Umbilical cord (tissue), 2 donors: ENCODE results near the gene TMSB4X. TPM values are rescaled to one million over a fixed set of nuclear protein-coding genes. Genes with fewer than 3 reads are reported as not detected.

Experiments used
- DNase-seq: peaks from one replicate; pipeline ENCODE4 v3.0.0-alpha.2; 2015; ENCODE audit warnings: low spot score
- total RNA-seq: library from RNA; depleted of rRNA; stranded (reverse); fragments of >200 nt; gene quantifications from one replicate; pipeline ENCODE4 v1.2.3, GENCODE V29; 2014; ENCODE audit warnings: low replicate concordance; ENCODE audit not compliant: insufficient read depth

Gene TMSB4X
- total RNA-seq, 1 donor from 2014 or later: 2,770 TPM

DNA sequence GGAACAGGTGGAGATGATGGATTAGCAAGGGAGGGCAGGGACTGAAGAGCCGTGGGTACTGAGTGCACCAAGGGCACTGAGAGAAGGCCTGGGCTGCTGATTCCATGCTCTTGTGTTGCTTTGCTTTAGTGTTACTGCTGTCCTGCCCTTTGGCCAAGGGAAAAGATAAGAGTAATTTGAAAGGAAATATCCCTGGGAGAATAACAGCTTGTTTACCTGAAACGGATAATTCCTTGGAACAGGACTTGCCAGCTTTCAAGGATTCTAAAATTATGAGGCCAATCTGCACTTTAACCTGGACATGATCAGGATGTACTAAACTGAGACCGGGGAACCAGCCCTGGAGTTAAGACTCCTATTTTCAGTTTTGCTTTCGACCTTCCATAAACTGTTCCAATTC is 49.1 kb downstream of the TMSB4X start:
- no peak for DNase-seq

DNA sequence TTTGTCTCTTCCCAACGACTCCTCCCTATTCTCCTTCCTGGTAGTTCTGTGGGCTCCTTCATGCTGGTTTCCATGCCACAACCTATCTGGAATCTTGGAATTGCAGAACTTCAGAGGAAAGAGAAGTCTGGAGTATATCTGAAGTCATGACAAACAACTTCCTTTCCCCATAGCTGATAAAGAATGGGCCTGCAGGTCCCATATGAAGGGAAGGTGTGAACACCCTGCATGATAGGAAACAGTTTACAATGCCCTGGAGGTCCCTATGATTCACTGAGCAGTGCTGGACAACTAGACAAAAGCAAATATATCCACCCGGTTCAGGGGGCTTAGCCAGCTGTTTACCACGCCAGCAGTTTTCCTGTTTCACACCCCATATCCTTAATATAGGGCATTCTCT is 50.1 kb downstream of the TMSB4X start:
- DNase-seq: no peak

Other genes starting within 250 kb of the TMSB4X start
- 14.0 TPM for gene PRPS2, start 183.7 kb upstream of the TMSB4X start, total RNA-seq
- 1.4 TPM for gene TLR7, start 108.0 kb upstream of the TMSB4X start, total RNA-seq
- gene TLR8, start 68.5 kb upstream of the TMSB4X start, total RNA-seq: 1.7 TPM
- gene FAM9C, start 69.5 kb downstream of the TMSB4X start, total RNA-seq: 3.9 TPM